NCI-H1694 treated with DMSO at 0.1 percent for 48 hours (cell line): ENCODE measurements around the gene CST9.
"Not testable (repeated sequence)": the region's sequence is repeated elsewhere in the genome, so short reads cannot be mapped to it uniquely, and the experiment has no call there.

Experiments
- DNase-seq: peaks from one replicate; lab custom pipeline; 2025; lab: John Stamatoyannopoulos, UW

Gene CST9

DNA sequence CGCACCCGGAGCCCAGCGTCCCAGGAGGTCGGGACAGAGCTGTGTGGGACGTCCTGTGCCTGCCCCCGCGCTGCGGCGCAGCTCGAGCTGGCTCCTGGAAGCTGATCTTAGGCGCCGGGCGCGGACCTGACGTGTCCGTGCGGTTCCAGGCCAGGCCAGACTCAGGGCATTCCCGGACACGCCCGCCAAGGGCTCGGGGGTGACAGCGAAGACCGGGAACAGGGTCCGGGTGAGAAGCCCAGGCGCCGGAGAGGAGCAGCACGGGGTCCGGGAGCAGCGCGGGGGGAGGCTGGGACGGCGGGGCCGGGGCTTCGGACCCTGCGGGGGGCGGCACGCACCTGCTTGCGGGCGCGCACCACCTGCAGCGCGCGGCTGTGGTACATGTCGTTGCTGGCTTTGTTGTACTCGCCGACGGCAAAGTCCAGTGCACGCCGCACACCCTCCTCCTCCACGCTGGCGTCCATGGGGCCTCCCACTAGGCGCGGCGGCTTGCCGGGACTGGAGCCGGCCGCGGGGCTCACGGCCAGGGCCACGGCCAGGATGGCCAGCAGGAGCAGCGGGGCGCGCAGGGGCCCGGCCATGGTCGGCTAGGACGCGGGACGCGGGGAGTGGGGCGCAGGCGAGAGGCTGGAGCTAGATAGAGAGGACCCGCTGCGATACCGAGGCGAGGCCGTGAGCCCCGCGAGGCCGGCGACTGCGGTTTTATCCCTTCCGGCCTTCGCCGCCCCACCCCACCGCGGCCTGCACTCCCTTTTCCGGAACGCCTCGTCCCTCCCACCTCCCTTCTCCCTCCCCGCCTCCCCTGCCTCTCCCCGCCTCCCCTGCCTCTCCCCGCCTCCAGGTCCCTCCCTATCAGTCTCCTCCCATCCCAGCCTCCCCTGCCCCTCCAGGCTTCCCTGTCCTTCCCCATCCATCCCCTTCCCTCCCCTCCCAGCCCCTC, 31.8 kb upstream of the CST9 start, which contains the start of gene CST3:
TSS of gene CST3 (minus strand) at position 674 of the 940 bp plus-strand sequence. CDS start at position 581, 93 bp downstream.
- DNase-seq, result peak; percentile 61

- DNase-seq, result no peak
Measured at GRCh38 chr20:23636908-23637281, 31.2 kb upstream of the CST9 start.

- no peak for DNase-seq
Measured at GRCh38 chr20:23636182-23636907, 30.6 kb upstream of the CST9 start.

GRCh38 chr20:23635768-23636090, 30.0 kb upstream of the CST9 start:
- not testable (repeated sequence) for DNase-seq

DNA sequence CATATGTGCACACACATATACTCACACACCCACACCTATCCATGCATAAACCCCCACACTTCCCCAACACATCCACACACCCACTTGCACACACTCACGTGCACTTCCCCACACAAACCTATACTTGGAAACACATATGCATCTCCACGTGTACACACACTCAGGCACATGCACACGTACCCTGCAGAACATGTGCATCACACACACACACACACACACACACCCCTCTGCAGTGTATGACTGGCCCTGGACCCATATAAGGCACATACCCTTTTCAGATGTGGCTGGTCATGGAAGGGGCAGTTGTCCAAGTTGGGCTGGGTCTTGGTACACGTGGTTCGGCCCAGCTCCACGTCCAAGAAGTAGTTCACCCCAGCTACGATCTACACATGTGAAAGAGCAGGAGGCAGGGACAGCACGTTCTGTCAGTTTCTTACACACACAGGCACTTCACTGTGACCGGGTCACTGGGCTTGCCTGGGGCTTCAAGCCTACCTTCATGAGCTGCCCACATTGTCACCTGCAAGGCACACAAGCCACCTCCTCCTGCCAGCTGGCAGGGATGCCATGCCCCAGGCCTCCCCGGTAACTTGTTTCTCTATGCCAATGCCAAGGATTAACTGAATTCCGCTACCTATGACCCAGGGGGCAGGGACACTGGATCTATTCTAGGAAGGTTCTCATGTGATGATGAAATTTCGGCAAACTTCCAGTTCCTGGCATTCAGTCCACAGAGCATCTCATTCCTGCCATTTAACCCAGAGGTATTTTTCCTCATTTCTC, 29.5 kb upstream of the CST9 start:
- no peak for DNase-seq

DNA sequence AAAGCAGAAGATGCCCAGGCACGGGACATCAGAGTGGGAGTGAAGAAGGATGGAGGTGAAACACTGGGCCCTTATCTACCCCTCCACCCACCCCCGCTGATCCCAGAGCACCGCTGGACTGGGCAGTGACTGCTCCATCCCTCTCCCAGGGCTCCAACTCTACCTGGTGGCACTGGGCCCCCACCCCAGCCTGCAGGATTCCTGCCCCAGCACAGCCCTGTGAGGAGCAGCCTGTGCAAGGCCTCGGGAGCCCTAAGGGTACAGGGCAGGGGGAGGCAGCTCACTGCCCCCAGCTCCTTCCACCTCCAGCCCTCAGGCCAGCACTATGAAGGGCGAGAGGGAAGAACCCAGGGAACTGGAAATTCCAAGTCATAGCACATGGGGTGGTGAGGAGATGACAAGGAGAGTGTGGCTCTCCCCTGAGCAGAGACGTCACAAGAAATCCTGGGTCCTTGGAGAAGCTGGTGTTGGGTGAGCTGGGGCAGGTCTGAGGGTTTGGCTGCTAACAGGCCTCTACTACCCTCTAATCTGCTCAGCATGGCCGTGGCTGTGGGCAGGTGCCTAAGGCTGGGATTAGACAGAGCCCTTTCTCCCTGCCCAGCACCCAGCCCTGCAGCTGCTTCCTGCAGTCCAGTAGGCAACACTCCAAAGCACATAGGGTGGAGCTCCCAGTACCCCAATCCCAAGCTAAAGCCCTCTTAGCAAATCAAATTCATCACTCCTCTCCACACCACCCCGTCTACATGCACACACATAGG, 28.5 kb upstream of the CST9 start:
- no peak for DNase-seq

DNA sequence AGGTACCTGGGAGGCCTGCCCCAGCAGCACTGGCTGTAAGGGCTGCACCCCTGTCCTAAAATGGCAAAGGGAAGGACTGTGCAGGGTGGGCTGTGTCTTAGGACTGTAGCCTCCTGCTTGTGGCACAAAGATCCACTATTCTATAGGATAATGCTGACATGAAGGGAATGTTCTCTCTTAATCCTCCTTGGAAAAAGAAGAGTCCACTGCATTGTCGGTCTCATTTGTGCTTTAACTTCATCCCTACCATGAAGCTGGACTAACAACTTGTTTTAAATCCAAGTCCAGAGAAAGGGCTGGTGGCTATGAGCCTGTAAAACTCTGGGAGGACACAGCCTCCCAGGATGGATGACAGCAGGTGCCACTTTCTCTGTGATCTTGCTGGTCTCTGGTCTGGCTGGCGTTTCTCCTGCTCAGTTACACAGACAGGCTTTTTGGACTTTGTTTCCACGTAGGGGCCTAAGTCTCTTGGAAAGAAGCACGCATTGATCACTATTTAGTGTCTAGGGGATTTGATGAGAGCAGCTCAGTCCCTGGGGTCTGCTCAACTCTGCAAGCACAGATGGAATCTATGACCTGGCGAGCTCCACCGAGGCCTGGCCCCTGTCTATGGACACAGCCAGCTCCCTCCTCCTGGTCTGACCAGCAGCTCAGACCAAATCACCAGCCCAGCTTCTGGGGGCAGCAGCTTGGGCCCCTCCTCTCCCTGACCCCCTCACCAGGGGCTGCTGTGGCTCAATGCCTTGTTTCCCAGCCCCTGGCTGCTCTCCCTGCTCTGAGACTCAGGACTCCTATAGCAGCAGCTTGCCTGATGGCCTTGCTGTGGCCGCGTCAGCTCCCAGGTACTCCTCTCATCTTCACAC, 27.2 kb upstream of the CST9 start:
- no peak for DNase-seq

- DNase-seq, result no peak
Measured at GRCh38 chr20:23631981-23632710, 26.4 kb upstream of the CST9 start.

- no peak for DNase-seq
Measured at GRCh38 chr20:23631226-23631822, 25.6 kb upstream of the CST9 start.

DNA sequence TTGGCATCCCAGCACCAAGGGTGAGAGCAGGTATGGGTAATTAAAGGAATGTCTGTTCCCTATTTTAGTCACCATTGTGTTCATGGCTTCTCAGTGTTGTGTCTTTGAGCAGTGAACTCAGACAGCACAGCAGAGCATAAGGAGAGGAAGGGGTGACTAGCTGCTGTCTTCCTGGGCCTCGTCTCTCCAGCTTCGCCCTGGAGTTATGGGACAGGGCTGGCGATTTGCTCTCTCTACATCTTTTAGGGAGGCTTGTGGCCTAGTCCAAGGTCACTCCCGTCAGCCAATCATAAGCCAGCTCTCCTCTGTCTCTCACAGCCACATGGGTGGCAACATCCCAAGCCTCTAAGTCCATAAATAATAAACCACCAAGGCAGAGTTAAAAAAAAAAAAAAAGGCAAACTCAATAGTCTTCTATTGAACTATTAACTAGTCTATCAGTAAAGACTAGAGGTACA, 24.7 kb upstream of the CST9 start:
- DNase-seq, result no peak

DNA sequence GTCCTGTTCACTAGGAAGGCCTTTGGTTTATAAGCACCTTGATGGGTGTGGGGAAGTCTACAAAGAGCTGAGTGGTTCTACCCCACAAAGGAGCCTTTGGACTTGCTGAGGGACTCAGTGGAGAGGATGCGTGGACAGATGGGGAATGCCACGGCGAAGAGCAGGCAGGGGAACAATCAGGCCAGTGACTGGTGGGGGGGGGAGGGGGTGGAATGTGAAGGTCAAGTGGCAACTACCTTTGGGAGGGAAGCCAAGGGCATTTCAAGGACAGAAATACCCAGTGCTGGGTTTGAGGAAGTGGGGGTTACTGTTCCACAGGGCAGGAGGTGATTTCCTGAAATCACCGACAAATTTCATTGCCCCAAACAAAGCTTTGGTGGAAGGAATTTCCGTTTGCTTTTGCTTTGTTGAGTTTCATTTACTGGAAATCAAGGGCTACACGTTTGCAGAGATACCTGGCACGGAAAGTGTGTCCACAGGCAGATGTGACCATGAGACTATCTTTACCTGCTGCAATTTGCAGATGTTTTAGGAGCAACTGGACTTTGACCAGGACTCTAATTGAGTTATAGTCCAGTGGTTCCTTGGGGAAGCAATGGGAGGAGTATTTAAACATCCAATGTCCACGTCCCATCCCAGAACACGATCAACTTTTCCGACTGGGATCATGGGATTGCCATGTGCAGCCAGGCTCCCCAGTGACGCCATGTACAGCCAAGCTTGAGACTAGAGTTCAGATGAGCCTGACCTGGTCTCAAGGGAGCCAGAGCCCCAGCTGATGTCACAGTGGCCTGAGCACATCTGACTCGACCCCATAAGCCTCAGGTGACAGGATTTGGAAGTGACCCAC, 24.1 kb upstream of the CST9 start:
- DNase-seq, result no peak

DNA sequence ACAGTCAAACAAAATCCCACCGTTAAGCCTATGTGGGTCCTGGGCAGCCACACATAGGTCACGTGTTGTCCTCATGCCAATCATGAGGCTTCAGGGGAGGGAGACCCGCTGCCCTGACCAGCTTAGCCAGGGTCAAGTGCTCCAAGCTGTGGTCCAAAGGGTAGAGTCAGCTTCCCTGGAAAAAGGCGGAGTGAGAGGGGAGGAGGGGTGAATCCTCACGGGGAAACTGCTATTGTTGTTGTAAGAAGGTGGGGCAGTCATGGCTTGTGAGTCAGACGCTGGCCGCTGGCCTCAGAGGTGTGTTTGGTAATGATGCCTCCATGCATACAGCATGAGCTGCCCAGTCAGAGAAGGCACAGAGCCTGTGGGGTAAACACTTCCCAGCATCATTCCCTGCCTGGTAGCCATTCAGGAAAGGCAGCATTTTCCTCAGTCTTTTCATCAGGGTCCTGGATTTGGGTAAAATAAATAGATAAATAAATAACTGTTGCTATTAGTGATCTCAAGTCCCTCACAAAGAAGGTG, 23.4 kb upstream of the CST9 start:
- no peak for DNase-seq

DNA sequence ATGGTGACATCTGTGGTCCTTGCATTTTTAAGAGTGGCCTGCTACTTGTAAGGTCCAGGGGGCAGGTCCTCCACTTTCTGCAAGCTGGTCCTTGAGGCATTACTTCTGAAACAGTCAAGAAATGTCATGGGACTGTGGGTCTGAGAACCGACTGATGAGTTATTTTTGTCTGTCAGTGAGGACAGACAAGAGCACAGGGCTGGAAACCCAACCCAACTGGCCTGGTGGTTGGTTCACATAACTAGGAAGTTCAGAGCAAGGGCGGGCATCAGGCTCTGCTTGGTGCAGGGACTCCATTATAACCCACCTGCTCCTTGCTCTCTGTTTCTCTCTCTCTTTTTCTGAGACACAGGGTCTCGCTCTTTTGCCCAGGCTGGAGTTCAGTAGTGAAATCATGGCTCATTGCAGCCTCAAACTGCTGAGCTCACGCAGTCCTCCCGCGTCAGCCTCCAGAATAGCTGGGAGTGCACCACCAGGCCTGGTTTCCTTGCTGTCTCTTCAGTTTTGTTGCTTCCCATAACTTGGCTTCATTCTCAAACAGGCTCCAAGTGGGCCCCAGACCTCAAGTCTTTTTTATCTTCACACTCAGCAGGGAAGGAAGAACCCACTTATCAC, 22.8 kb upstream of the CST9 start:
- no peak for DNase-seq

DNA sequence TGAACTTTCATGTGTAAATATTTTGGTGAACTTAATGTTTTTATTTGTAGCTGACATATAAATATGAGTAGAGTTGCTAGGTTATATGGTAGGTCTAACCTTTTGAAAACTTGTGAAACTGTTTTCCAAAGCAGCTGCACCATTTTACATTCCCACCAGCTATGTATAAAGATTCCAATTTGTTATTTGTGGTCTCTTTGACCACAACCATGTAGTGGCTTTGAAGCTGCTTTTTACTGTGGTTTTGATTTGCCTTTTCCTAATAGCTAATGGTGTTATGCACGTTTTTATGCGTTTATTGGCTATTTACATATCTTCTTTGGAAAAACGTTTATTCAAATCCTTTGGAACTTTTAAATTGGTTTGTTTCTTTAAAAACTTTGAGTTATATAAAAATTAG, 21.8 kb upstream of the CST9 start:
- DNase-seq, result no peak

DNA sequence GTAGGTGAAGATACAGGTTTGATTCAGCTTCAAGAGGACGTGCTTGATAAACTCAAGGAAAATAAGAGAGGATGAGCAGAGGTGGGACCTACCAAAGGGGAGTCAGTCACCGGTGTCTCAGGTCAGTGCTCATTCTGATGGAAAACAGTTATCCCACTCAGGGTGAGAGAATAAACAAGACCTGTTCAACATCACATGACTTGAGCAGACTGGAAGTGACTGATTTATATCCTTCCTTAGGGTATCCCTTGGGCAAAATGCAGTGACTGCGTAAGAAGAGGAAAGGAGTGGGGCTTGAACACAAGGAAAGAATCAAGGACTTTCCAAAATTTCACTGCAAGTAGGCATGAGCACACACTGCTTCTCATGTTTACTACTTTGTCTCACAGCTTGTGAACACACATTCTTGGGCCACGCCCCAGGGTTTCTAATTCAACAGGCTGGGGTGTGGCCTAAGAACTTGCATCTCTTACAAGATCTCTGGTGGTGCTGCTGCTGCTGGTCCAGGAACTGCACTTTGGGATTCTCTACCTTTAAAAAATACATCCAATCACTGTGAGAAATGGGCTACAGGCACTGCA, 20.4 kb upstream of the CST9 start:
- no peak for DNase-seq

DNA sequence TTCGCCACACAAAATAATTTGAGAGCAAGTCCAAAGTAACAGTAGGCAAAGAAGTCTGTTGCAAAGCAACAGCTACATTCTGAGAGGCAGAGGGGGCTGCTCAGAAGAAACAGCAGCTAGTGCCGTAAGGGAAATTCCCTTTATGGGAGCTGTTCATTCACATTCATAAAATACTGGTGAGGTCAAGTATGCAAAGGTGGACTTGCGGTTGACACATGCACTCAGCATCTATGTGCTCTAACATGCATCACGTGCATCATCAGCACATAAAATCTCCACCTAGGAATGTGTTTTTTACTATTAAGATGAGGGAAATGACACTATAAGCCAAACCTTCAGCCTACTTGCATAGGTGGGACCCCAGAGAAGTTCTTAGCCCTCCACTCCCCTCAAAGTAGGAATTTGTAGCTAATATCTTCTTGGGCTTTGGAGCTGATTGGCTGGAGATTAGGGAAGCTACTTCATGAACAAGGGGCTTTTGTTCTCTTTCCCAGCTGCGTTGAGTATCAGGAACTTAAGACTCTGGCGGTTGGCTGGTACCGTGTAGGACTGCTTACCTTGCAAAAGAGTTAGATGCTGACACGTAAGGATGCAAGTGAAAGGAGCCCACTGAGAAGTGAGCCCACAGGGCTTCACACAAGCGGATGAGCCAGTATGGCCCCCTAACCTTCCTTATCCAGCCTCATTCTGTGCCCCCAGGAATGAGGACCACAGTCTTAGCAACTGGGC, 19.7 kb upstream of the CST9 start:
- no peak for DNase-seq

DNA sequence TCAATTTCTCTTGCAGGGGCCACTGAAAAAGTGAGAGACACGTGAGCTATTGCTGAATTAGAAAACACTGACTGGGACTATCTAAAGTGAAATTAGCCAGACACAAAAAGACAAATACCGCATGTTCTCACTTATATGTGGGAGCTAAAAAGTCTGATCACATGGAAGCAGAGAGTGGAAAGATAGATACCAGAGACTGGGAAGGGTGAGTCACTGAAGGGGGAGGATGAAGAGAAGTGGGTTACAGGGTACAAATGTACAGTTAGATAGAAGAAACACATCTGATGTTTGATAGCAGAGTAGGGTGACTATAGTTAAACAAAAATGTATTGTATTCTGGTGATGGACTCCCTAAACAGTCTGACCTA, 18.6 kb upstream of the CST9 start:
- DNase-seq, result no peak
